Measurements from ENCODE around the gene TNFRSF14.

The TNFRSF14 gene

DNA sequence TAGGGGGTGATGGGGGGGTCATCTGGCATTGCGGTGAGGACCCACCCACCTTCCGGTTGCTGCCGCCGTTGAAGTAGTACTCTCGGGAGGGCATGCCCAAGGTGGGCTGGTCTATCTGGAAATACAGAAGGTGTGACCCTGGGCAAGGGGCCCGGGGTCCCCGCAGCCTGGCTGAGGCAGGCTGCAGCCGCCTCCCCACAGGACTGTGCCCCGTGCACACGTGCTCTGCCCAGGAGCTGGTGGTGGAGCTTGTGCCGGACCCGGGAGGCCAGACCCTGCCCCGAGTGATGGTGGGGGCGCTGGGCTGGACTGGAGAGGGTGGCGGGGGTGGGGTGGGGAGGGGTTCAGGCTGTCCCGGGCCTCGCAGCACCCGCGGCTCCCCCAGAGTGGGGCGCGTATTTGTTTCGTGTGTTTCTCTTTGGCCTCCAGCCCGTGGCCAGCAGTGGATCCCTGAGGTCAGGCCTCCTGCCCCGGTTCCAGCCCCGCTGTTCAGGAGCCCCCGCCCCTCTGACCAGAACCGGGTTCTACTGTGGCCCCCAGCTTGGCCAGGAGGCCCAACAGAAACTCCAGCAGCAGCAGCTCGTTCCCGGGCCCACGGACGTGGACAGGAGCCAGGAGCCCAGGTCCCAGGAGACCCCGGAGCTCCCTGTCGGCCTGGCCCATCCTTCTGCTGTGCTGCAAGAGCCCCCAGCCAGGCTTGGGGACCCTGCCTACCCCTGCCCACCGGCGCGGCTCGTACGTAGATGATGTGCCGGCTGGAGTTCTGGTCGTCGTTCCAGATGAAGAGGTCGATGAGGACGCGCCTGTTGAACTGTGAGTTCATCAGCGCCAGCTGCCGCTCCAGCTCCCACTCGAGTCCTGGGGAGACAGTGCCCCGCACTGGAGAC is 49.6 kb downstream of the TNFRSF14 start:
- DNase-seq (ENCODE audit: low read depth, low spot score), result no peak
- H3K4me3 ChIP-seq (ENCODE audit: low read length), result no peak overlapping the region

DNA sequence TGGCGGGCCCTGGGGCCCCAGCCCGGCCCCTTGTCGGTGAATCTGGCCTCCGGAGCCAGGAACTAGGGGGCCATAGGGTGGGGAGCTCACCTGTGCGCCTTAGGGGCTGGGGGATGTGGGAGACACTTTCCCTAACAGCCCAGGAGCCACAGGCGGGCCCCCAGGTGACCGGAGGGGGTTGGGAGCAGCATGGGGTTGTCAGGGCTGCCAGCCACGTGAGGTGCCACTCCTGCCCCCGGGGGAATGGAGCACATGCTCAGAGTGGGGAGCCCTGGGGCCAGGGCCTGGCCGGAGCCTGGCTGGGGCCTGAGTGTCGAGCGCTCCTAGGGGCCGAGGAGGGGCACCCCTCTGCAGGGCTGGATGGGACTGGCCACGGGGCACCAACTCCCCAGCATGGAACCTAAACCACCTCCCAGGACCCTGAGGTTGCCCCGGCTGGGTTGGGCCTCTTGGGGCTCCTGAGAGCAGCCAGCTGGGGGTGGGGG is 50.3 kb downstream of the TNFRSF14 start:
- no peak for DNase-seq (ENCODE audit: low read depth, low spot score)
- H3K4me3 ChIP-seq (ENCODE audit: low read length), result no peak overlapping the region

DNA sequence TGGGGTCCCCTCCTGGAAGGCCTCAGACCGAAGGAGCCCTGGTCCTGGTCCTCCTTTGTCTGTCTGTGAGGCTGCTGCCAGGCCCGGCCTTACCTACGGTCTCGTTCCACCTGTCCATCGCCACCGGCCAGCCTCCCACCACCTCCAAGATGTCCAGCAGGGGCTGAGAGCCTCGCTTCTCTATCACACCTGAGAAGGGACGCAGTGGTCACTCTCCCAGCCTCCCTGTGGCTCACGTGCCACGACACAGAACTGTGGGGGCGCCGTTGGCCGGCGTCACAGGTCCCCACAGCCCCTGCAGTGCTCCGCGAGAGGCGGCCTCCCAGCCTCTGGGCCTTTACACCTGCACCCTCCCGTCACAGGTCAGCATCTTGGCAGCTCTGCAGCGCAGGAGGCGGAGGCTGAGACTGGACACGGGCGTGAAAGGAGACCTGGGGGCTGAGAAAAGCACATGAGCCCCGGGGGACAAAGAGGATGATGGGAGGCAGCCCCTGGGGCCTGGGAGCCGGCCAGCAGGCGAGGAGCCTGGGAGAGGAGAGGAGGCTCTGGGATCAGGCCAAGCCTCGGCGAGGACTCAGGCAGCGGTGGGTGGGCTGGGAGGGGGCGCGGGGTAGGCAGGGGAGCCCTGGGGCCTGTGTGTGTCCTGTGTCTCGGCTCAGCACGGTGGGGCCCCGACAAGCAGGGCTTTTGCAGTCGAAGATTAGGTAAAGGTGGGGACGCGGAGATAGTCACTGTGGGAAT is 50.9 kb downstream of the TNFRSF14 start:
- H3K4me3 ChIP-seq (ENCODE audit: low read length), result no peak overlapping the region
- no peak for DNase-seq (ENCODE audit: low read depth, low spot score)

DNA sequence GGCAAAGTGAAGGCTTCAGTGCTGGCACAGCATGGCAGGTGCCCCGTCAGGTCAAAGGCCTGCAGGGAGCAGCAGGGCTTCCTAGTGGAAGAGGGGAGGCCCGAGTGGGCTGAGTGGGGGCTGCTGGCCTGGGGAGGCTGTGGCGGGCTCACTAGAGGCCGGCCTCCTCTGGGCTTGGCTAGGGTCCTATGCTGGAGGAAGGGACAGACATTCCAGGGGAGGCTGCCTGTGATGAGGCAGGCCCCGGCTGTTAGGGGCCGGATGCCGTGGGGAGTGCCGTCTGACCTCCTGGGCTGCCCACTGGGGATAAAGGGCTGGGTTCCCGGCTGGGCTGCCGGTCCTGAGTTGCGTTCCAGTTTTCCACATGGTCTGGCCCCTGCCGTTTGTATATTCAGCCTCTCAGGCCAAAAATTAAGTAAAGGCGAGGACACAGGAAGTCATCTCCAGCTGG is 51.5 kb downstream of the TNFRSF14 start:
- DNase-seq (ENCODE audit: low read depth, low spot score), result no peak

DNA sequence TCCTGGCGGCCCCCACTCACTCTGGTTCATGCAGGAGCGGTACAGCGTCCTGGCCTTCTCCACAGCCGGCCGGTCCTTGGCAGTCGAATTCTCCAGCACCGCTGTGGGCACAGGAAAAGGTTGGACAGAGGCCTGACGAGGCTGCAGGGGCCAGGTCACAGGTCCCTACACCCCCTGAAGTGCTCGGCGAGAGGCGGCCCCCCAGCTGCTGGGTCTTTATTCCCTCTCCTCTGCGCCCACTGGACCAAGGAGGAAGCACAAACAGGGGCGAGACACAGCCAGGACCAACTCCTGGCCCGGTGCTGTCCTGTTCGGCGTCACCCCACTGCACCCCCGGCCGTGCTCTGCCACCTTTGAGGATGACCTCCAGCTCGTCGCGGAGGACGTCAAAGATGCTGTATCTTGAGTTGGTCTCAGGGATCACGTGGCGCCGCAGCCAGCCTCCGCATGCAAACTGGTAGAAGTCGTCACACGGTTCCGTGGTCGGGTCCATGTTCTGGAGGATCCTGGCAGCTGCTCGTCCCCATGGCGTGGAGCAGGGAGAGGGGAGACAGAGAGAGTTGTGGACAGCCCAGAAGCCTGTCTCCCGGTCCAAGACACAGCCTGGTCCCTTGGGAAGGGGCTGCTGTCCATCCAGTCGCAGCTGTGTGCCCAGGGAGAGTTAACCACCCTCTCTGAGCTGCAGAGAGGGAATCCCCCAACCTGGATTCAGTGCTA is 53.3 kb downstream of the TNFRSF14 start:
- DNase-seq (ENCODE audit: low read depth, low spot score), result no peak
- no peak overlapping the region for H3K4me3 ChIP-seq (ENCODE audit: low read length)

More for the DNA sequence above, 51.5 kb downstream of the TNFRSF14 start:
- H3K4me3 ChIP-seq (ENCODE audit: low read length), result no peak overlapping the region

DNA sequence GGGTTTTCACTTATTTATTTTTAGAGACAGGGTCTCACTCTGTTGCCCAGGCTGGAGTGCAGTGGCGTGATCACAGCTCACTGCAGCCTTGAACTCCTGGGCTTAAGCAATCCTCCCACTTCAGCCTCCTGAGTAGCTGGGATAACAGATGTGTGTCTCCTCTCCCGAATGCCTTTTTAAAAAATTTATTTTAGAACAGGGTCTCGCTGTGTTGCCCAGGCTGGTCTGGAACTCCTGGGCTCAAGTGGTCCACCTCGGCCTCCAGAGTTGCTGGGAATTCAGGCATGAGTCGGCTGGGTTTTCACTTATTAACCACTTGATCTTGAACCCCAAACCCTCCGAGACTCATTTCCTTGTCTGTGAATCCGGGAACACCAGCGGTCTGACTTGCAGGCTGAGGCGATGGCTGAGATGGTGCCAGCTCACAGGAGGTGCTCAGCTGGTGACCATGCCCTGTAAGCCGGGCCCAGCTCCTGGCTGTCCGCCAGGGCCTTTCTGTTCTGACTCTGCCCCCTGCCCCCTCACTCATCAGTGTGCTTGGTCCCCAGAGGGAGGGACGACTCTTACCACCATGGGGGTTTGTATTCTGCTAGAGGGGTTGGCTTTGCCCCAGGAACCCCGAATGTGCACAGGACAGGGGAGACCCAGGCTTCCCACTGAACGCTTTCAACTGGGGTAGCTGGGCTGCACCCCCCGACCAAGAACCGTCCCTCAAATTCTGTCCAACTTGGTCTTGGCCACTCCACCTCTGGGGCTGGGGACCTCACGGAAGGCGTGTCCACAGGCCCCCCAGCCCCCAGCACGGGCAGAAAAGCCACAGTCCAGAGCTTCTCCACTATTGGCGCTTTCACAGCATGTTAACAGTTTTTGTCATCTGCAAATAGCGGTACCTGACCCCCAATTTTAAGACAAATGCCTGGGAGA is 54.1 kb downstream of the TNFRSF14 start:
- no peak overlapping the region for H3K4me3 ChIP-seq (ENCODE audit: low read length)
- DNase-seq (ENCODE audit: low read depth, low spot score), result no peak

DNA sequence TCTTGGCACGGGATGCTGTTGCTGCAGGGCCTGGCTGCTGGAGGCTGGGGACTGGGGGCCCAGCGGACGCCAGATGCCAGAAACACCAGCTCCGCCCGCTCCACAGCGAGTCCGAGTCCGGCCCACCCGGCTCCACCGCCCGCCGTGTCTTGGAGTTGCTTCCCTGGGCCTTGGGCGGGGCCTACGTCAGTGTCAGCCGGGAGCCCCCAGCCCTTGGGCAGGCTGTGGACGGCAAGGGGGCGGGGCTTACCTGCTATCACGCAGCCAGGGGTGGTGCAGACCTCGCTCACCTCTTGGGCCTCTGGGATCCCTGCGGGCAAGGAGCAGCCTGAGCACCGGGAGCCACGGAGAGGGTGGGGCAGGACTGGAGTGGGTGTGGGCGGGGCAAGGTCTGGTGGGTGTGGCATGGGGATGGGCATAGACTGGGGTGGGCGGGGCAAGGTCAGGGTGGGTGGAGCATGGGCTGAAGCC is 54.9 kb downstream of the TNFRSF14 start:
- DNase-seq (ENCODE audit: low read depth, low spot score), result no peak
- no peak overlapping the region for H3K4me3 ChIP-seq (ENCODE audit: low read length)

DNA sequence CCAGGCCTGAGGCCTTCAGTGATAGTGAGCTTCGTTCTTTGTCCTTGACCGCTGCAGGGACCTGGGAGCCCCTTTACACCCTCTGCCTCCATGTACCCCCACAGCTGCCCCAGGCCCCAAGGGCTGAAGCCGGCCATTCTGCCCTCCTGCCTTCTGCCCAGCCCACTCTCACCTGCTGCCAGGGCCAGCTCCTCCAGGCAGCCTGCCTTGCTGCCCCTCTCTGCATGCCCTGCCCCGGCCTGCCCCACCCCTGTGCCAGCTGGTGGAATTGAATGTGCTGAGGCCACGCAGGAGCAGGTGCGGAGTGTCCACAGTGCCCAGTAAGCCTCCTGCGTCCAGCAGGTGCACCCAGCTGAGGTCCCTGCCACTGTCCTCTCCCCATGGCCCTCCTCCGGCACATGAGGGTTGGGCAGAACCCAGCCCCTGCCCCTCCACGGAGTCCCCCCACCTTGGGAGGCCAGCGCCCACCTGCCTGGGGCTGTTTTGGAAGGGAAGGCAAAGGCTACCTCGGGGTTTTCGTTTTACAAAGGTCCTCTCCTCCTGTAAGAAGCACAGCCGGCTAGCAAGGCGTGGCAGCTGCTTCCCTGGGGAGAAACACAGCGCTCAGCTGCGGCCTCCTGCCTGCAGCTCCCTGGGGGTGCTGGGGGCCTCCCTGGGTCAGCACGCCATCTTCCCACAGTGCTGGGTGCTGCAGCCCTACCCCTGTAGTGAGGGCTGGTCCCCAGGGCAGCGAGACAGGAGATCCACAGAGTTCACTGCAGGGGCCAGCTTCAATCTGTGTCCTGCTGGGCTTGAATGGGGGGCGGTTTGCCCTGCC is 55.7 kb downstream of the TNFRSF14 start:
- no peak overlapping the region for H3K4me3 ChIP-seq (ENCODE audit: low read length)
- DNase-seq (ENCODE audit: low read depth, low spot score), result no peak

DNA sequence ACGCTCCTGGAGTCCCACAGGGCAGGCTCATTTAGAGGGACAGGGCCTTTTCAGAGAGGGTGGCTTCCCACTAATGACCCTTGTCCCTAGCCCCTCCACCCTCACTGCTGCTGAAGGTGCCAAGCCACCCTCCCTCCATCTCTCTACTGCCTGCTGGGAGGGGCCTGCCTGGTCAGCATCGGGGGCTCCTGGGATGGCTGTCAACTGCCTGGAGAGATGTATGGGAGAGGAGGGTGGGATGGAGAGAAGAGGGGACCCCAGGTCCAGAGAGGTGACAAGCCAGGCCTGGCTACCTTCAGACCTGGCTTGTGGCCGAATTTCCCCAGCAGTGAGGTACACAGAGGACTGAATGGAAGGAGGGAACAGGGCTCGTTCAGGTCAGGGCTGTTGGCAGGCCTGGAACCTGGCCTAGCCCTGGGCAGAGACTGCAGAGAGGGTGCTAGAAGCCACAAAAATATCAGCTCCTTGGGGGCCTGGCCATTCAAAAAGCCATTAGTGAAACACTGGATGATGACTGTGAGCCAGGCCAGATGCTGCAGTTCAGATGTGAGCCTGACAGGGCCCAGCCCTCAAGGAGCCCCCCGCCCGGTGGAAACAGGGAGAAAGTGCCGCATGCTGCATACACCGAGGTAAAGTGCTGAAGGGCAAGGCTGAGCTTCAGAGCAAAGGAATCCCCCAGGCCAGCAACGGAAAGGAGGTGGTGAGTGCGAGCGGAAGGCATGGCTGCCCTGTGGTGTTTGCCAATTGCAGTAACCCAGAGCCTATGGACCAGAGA is 56.6 kb downstream of the TNFRSF14 start:
- no peak for DNase-seq (ENCODE audit: low read depth, low spot score)
- no peak overlapping the region for H3K4me3 ChIP-seq (ENCODE audit: low read length)

All from Jurkat, Clone E6-1 (cell line).